ENCODE data around the gene JADE1.

Gene JADE1

DNA sequence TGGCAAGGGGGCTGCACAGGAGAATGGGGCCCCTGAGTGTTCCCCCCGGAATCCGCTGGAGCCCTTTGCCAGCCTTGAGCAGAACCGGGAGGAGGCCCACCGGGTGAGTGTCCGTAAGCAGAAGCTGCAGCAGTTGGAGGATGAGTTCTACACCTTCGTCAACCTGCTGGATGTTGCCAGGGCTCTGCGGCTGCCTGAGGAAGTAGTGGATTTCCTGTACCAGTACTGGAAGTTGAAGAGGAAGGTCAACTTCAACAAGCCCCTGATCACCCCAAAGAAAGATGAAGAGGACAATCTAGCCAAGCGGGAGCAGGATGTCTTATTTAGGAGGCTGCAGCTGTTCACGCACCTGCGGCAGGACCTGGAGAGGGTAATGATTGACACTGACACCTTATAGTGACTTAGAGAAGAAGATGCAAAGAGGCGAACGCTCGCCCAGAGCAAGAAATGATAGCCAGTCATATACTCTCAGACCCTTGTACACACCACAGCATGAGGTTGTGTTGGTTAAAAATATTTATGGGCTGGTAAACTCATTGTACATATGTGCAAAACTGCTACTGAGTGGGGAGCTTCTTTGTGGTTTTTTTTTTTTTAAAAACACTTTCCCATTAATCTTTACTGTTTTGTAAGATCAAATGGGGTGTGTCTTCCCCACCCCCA lies 52.5 kb downstream of the JADE1 start (continued):
- TF ChIP-seq TSHZ2 (CRISPR knock-in tag; IDR thresholded peaks at IDR 0.05) (no peak), ZNF70 (CRISPR knock-in tag; IDR thresholded peaks at IDR 0.05) (no peak), TOX (CRISPR knock-in tag; IDR thresholded peaks at IDR 0.05; ENCODE audit: borderline replicate concordance) (no peak)

DNA sequence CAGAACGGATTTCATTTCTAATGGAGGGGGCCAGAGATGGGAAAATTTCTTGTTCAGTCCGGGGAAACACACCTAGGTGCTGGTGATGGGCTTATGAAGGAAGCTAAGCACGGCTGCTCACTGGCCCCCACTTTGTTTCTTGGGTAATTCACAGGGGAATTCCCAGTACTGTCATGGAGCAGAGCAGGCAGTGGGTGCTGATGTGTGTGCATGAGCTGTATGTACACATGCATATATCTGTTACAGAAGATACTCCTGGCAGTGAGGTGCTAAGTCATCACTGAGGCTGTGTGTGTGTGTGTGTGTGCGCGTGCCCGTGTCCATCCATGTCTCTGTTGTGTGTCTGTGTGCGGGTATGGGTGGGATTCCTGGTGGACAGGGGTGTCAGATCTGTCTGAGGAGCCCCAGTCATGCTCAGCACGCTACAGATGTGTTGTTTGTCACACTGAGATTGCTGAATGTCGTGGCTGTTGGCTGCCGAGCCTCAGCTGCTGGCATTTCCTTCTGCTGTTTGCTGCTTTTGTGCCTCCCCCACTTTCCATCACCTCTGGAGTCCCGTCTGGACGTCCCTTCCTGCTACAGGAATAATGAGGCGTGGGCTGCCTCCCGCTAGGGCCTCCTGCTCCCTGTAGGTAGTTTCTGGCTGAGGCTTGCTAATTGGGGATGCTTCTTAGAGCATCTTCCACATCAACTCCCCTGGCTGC lies 53.3 kb downstream of the JADE1 start:
- ATAC-seq, result peak; percentile 14; the same call in 2 of the 3 replicates

More for the DNA sequence above, 53.3 kb downstream of the JADE1 start:
- TF ChIP-seq ZFP30 (CRISPR knock-in tag; IDR thresholded peaks at IDR 0.05), result no peak
- TF ChIP-seq ZNF70 (CRISPR knock-in tag; IDR thresholded peaks at IDR 0.05), result no peak
- TF ChIP-seq TSHZ2 (CRISPR knock-in tag; IDR thresholded peaks at IDR 0.05), result no peak
- TF ChIP-seq ESRRG (CRISPR knock-in tag; IDR thresholded peaks at IDR 0.05), result no peak
- TF ChIP-seq, protein P1, sequence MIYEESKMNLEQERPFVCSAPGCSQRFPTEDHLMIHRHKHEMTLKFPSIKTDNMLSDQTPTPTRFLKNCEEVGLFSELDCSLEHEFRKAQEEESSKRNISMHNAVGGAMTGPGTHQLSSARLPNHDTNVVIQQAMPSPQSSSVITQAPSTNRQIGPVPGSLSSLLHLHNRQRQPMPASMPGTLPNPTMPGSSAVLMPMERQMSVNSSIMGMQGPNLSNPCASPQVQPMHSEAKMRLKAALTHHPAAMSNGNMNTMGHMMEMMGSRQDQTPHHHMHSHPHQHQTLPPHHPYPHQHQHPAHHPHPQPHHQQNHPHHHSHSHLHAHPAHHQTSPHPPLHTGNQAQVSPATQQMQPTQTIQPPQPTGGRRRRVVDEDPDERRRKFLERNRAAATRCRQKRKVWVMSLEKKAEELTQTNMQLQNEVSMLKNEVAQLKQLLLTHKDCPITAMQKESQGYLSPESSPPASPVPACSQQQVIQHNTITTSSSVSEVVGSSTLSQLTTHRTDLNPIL (CRISPR knock-in tag; IDR thresholded peaks at IDR 0.05; ENCODE audit: low read depth), result no peak
- TF ChIP-seq, protein P2, sequence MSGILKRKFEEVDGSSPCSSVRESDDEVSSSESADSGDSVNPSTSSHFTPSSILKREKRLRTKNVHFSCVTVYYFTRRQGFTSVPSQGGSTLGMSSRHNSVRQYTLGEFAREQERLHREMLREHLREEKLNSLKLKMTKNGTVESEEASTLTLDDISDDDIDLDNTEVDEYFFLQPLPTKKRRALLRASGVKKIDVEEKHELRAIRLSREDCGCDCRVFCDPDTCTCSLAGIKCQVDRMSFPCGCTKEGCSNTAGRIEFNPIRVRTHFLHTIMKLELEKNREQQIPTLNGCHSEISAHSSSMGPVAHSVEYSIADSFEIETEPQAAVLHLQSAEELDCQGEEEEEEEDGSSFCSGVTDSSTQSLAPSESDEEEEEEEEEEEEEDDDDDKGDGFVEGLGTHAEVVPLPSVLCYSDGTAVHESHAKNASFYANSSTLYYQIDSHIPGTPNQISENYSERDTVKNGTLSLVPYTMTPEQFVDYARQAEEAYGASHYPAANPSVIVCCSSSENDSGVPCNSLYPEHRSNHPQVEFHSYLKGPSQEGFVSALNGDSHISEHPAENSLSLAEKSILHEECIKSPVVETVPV (CRISPR knock-in tag; IDR thresholded peaks at IDR 0.05), result no peak
- TF ChIP-seq GLIS3 (CRISPR knock-in tag; IDR thresholded peaks at IDR 0.05), result no peak
- TF ChIP-seq ZFP3 (CRISPR knock-in tag; IDR thresholded peaks at IDR 0.05), result no peak
- TF ChIP-seq TCF4 (CRISPR knock-in tag; IDR thresholded peaks at IDR 0.05; ENCODE audit: borderline replicate concordance), result no peak
- no peak for TF ChIP-seq POU6F1 (CRISPR knock-in tag; IDR thresholded peaks at IDR 0.05; ENCODE audit: borderline replicate concordance, low read depth)
- TF ChIP-seq ARNTL (CRISPR knock-in tag; IDR thresholded peaks at IDR 0.05; ENCODE audit: borderline replicate concordance, low read depth), result no peak
- TF ChIP-seq RARB (CRISPR knock-in tag; IDR thresholded peaks at IDR 0.05), result no peak
- no peak for TF ChIP-seq ZNF8 (CRISPR knock-in tag; IDR thresholded peaks at IDR 0.05)
- TF ChIP-seq, protein P3, sequence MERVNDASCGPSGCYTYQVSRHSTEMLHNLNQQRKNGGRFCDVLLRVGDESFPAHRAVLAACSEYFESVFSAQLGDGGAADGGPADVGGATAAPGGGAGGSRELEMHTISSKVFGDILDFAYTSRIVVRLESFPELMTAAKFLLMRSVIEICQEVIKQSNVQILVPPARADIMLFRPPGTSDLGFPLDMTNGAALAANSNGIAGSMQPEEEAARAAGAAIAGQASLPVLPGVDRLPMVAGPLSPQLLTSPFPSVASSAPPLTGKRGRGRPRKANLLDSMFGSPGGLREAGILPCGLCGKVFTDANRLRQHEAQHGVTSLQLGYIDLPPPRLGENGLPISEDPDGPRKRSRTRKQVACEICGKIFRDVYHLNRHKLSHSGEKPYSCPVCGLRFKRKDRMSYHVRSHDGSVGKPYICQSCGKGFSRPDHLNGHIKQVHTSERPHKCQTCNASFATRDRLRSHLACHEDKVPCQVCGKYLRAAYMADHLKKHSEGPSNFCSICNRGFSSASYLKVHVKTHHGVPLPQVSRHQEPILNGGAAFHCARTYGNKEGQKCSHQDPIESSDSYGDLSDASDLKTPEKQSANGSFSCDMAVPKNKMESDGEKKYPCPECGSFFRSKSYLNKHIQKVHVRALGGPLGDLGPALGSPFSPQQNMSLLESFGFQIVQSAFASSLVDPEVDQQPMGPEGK (CRISPR knock-in tag; IDR thresholded peaks at IDR 0.05; ENCODE audit: borderline replicate concordance), result no peak
- TF ChIP-seq TOX (CRISPR knock-in tag; IDR thresholded peaks at IDR 0.05; ENCODE audit: borderline replicate concordance), result no peak
- TF ChIP-seq ISL1 (CRISPR knock-in tag; IDR thresholded peaks at IDR 0.05), result no peak
- no peak for TF ChIP-seq ZNF565 (CRISPR knock-in tag; conservative IDR thresholded peaks at IDR 0.05; ENCODE audit: low read depth)
- no peak for TF ChIP-seq ZC3H10 (CRISPR knock-in tag; IDR thresholded peaks at IDR 0.05)
- TF ChIP-seq BACH2 (CRISPR knock-in tag; IDR thresholded peaks at IDR 0.05; ENCODE audit: borderline replicate concordance), result no peak
